Thyroid gland (tissue), 4 donors: Measurements from ENCODE around the gene MB.

Experiments
- POLR2A ChIP-seq, 2 donors: fragments of 450-650 bp; IDR thresholded peaks; one replicate each; pipeline ENCODE4 v1.6.1; 2017; ENCODE audit warnings: antibody characterized with exemption in 2 of 2, mild to moderate bottlenecking in 2 of 2, moderate library complexity in 1 of 2
- TF ChIP-seq, protein P1 (sequence below), 6 experiments: fragments of 200-600 bp in 3 of 6; fragments of 450-650 bp in 3 of 6; sonication (generic) in 3 of 6; IDR thresholded peaks; one replicate each; pipeline ENCODE4 v1.5.1; 2016 to 2019; ENCODE audit warnings: antibody characterized with exemption in 6 of 6, mild to moderate bottlenecking in 2 of 6, inconsistent platforms in 1 of 6, moderate library complexity in 1 of 6

DNA sequence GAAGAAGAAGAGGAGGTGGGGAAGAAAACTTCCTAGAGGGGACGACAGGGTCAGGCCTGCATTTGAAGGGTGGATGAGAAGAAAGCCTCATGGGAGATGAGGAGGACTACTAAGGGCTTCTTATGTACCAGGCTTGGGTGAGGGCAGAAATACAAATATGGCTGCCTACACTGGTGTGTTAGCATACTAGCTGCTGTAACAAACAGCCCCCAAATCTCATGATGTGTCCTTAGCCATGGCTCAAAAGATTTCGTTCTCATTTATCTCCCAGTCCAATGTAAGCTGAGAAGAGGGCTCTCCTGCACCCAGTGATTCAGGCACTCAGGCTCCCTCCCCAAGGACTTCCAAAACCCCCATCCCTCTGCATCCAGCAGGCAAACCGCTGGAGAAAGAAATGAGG, 11.6 kb upstream of the MB start:
- TF ChIP-seq, protein P1, sequence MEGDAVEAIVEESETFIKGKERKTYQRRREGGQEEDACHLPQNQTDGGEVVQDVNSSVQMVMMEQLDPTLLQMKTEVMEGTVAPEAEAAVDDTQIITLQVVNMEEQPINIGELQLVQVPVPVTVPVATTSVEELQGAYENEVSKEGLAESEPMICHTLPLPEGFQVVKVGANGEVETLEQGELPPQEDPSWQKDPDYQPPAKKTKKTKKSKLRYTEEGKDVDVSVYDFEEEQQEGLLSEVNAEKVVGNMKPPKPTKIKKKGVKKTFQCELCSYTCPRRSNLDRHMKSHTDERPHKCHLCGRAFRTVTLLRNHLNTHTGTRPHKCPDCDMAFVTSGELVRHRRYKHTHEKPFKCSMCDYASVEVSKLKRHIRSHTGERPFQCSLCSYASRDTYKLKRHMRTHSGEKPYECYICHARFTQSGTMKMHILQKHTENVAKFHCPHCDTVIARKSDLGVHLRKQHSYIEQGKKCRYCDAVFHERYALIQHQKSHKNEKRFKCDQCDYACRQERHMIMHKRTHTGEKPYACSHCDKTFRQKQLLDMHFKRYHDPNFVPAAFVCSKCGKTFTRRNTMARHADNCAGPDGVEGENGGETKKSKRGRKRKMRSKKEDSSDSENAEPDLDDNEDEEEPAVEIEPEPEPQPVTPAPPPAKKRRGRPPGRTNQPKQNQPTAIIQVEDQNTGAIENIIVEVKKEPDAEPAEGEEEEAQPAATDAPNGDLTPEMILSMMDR (IDR thresholded peaks at IDR 0.05): no peak
- TF ChIP-seq POLR2A (IDR thresholded peaks at IDR 0.05): no peak
